Right cardiac atrium (tissue), 5 donors: Measurements from ENCODE around the gene DNAAF2. TPM values are rescaled to one million over a fixed set of nuclear protein-coding genes. Genes with fewer than 3 reads are reported as not detected.

ENCODE experiments used
- ATAC-seq, 2 donors: fragments of 200-7000 bp; cut with Tn5 transposase; one replicate each; pipeline versions ENCODE4 v1.8.0 to v1.9.1; 2020; ENCODE audit warnings: moderate library complexity in 2 of 2, mild to moderate bottlenecking in 1 of 2
- DNase-seq, 3 donors: peaks; one replicate each; pipeline ENCODE4 v3.0.0-alpha.2; 2020
- H3K27ac ChIP-seq: one replicate; pipeline ENCODE4 v1.5.1; 2013; ENCODE audit warnings: mild to moderate bottlenecking, low read length, control low read depth, moderate library complexity
- H3K27me3 ChIP-seq: one replicate; pipeline ENCODE4 v1.6.1; 2013; ENCODE audit not compliant: control insufficient read depth, insufficient read depth
- H3K4me1 ChIP-seq: one replicate; pipeline ENCODE4 v1.6.1; 2013; ENCODE audit warnings: low read length; ENCODE audit not compliant: control insufficient read depth, insufficient read depth
- H3K4me3 ChIP-seq: one replicate; pipeline ENCODE4 v1.5.1; 2013; ENCODE audit warnings: low read length, control low read depth
- H3K9me3 ChIP-seq: one replicate; pipeline ENCODE4 v1.6.1; 2013; ENCODE audit warnings: low read length; ENCODE audit not compliant: control insufficient read depth
- WGBS: extraction: QIAGEN DNeasy Blood & Tissue Kit; methylation state at CpG from one replicate; pipeline ENCODE4 v1.1.7; 2013; 5-methylcytosine and 5-hydroxymethylcytosine counted together
- intact Hi-C, 4 donors: fragments of 100-400 bp; cut with DNase I; formaldehyde crosslinking; loops; one replicate each; pipeline versions ENCODE4 v1.11.0 to v1.14.0; 2022 to 2023
- polyA plus RNA-seq: library from polyadenylated mRNA; stranded (reverse); fragments of 200-250 nt; gene quantifications from one replicate; pipeline ENCODE4 v1.2.3, GENCODE V29; 2013
- total RNA-seq, 4 donors: library from RNA; stranded (reverse); fragmentation: NEBNext Ultra II Directional; extraction: Animal tissue kit (Norgen Biotek cat#: 25700); gene quantifications; one replicate each; pipeline ENCODE4 v1.2.1, GENCODE V29; 2021
- donor health status: healthy with polysubstance abuse.
- donor health status: DM: no; HTN: yes; CAD: no.
- donor health status: DM: no; HTN: no; CAD: no.
- donor health status: DM: no; HTN: yes; CAD: no; lungs with severe emphysema.
- donor health status: DM: yes; HTN: yes; CAD: no.

DNAAF2 gene
- total and polyA plus RNA-seq, 5 donors: 5.3 to 7.1 (median 6.0) TPM

DNA sequence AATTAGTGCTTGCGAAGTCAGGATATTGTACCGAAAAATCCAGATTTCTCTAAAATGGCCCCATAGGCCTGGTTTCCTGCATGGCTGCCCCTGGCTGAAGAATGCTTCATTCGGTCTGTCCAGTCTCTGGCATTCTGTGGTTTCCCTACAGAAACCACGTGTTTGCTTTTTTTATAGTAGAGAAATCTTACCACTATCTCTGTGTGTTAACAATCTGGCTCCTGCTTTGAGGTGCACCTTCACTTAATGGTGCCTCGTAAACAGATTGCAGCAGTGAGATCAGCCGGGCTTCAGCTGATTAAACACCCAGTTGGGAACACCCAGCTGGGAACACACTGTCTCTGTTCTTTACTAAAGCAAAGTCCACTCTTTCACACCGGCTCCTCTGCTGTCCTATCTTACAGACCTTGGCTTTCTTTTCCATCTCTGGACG lies 6.7 kb upstream of the DNAAF2 start:
- H3K4me3 ChIP-seq: no peak overlapping the region
- ATAC-seq (peak; percentile 61 to 86), DNase-seq (no peak)
- intact Hi-C loops: no loop called here
- H3K27ac ChIP-seq: peak overlapping the region; percentile 46
- peaks cover 5% of the 10 kb centered on the region for H3K4me1 ChIP-seq
- no peaks in the 10 kb centered on the region for H3K9me3 ChIP-seq
- no peaks in the 10 kb centered on the region for H3K27me3 ChIP-seq
- 57% methylated on average over 8 of the region's 8 CpGs for WGBS

DNA sequence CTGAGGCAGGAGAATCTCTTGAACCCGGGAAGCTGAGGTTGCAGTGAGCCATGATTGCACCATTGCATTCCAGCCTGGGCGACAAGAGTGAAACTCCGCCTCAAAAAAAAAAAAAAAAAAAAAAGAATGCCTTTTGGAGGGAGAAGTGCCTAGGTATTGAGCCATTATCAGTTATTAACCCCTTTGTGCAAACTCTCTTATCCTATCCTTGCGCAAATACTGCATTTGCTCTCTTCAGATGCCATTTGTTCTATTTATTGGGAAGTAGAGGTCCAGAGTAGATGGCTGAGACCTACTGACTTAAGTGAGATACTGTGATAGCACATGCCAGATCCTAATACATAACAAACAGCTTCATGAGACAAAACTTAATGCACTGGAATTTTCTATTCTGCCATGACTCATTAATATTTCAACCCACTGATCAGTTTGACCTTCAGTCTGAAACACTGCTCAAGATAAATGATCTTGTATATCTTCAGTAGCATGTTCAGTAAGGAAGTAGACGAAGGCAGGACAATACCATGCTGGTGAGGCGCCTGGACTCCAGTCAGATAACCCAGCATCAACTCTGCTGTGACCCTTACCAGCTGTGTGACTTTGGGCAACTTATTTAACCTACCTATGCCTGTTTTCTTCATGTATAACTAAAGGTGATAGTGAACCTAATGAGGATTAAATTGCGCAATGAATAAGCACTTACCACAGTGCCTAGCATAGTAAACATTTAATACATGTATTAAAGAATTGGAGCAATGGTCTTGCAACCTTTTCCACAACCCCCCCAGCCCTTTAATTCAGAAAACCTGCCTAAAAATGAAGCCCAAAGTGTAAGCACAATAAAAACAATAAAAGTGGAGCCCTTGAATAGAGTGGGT lies 5.7 kb upstream of the DNAAF2 start:
- intact Hi-C loops: no loop called here
- no peaks in the 10 kb centered on the region for H3K27me3 ChIP-seq
- H3K27ac ChIP-seq: no peak overlapping the region
- H3K4me3 ChIP-seq: no peak overlapping the region
- WGBS: 95% methylated on average over 7 of the region's 7 CpGs
- ATAC-seq: no peak
- H3K4me1 ChIP-seq: peaks cover 5% of the 10 kb centered on the region
- no peak for DNase-seq
- no peaks in the 10 kb centered on the region for H3K9me3 ChIP-seq

DNA sequence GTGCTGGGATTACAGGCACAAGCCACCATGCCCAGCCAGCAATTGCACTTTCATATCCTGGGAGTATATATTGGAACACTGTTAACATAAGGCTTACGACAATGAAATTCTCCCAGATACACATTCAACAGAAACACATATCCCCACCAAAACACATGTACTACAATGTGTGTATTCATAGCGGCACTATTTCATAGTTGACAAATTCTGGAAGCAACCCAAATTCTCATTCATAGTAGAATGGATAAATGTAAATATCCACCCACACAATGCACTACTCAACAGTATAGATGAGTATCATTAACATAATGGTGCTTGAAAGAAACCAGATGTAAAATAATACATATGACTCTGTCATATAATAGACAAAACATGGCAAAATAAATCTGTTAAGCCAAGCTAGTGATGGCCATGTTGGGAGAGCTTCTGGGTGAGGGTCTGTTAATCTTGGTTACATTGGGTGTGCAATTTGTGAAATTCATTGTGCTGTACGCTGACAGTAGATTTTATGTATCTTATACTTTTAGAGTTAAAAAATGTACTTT lies 2.6 kb upstream of the DNAAF2 start:
- DNase-seq: no peak
- Histone ChIP-seq H3K4me1 (peaks cover 5% of the 10 kb centered on the region), H3K9me3 (no peaks in the 10 kb centered on the region), H3K4me3 (no peak overlapping the region), H3K27ac (no peak overlapping the region), H3K27me3 (no peaks in the 10 kb centered on the region)
- 93% methylated on average over 3 of the region's 3 CpGs for WGBS
- intact Hi-C loops: loop anchor here in 2 of 4 donors (10.0 kb wide), 2 partner anchors 127 to 197 kb away; partner anchors contain the start of gene KLHDC2 (in 2 of the 2)
- no peak for ATAC-seq

- no peak overlapping the region for H3K27ac ChIP-seq
- DNase-seq: no peak
- WGBS: 80% methylated on average over 1 of the region's 1 CpG
Observed at GRCh38 chr14:49636866-49637265, 1.8 kb upstream of the DNAAF2 start.

GRCh38 chr14:49633640-49634546 lies 1.2 kb downstream of the DNAAF2 start:
- peak; percentile 95 to 96 for ATAC-seq
- peak overlapping the region; percentile 74 for H3K4me3 ChIP-seq
- peaks cover 2% of the 10 kb centered on the region for H3K4me1 ChIP-seq
- peak overlapping the region; percentile 90 for H3K27ac ChIP-seq
- under 1% methylated on average over 101 of the region's 101 CpGs for WGBS
- DNase-seq: peak; percentile 95 to 97 (median 97)
- intact Hi-C loops: loop anchor here in 2 of 4 donors (10.0 kb wide), 2 partner anchors 131 to 201 kb away; partner anchors contain the start of gene KLHDC2 (in 2 of the 2)
- no peaks in the 10 kb centered on the region for H3K9me3 ChIP-seq
- H3K27me3 ChIP-seq: no peaks in the 10 kb centered on the region

More at GRCh38 chr14:49636866-49637265, 1.8 kb upstream of the DNAAF2 start:
- intact Hi-C loops: loop anchor here in 2 of 4 donors (10.0 kb wide), 2 partner anchors 128 to 198 kb away; partner anchors contain the start of gene KLHDC2 (in 2 of the 2)
- ATAC-seq: no peak
- Histone ChIP-seq H3K9me3 (no peaks in the 10 kb centered on the region), H3K4me3 (no peak overlapping the region), H3K27me3 (no peaks in the 10 kb centered on the region), H3K4me1 (peaks cover 5% of the 10 kb centered on the region)

DNA sequence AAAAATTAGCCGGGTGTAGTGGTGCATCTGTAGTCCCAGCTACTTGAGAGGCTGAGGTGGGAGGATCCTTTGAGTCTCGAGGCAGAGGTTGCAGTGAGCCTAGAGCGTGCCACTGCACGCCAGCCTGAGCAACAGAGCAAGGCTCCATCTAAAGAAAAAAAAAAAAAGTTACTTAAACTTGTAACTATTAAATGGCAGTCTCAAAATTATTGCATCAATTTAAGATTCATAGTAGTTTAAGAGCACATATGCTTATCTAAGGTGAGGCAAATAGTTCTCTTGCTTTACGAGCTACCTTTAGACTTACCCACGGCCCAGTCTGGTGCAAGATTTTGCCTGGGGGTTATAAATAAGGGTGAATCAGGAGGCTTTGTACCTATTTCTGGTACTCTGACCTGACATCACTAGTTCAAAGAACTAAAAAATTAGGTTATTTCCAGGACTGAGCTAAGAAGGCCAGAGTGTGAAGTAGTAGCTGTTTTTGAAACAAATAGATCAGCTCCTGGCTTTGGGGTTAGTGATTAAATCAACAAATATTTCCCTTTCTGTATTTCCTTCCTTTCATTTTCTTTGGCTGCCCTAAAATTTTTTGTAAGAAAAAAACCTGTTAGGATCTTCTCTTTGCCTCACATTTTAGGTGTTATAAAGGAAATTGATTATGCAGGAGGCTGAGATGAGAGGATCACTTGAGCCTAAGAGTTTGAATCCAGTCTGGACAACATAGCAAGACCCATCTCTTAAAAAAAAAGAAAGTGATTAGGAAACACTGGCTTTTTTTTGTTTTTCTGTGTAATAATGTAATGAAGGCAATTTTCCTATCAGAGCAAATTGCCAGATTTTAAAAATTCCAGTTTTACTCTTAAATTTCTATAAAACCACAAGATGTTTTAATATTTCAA lies 10.9 kb downstream of the DNAAF2 start:
- Histone ChIP-seq H3K9me3 (no peaks in the 10 kb centered on the region), H3K4me3 (no peak overlapping the region), H3K4me1 (peaks cover 5% of the 10 kb centered on the region), H3K27me3 (no peaks in the 10 kb centered on the region), H3K27ac (no peak overlapping the region)
- intact Hi-C loops: no loop called here
- DNase-seq: no peak
- 77% methylated on average over 6 of the region's 6 CpGs for WGBS
- no peak for ATAC-seq

DNA sequence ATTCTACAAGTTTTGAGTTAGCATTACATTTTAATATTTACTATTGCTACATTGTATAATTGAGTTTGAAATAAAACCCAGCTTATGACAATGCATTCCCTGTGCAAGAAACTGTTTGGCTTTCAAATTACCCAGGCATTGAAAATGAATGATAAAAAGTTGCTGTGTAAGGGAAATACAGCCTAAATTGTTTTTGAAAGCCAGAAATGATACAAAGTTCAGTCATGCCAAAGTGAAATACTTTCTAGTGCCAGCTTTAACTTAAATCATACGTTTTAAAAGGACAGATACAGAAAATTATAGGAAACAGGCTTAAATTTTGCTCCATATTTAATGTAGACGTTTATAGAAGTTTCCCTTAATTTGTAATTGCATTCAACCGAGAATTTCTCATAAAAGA lies 11.7 kb downstream of the DNAAF2 start:
- ATAC-seq (no peak), DNase-seq (no peak)
- Histone ChIP-seq H3K4me1 (peaks cover 5% of the 10 kb centered on the region), H3K4me3 (no peak overlapping the region), H3K9me3 (no peaks in the 10 kb centered on the region), H3K27me3 (no peaks in the 10 kb centered on the region), H3K27ac (no peak overlapping the region)
- 58% methylated on average over 3 of the region's 3 CpGs for WGBS
- intact Hi-C loops: no loop called here

GRCh38 chr14:49622022-49622607 lies 12.9 kb downstream of the DNAAF2 start:
- Histone ChIP-seq H3K9me3 (no peaks in the 10 kb centered on the region), H3K4me1 (peaks cover 5% of the 10 kb centered on the region), H3K4me3 (peak overlapping the region; percentile 90), H3K27me3 (no peaks in the 10 kb centered on the region), H3K27ac (no peak overlapping the region)
- 60% methylated on average over 3 of the region's 3 CpGs for WGBS
- ATAC-seq (no peak), DNase-seq (no peak)
- intact Hi-C loops: no loop called here

- ATAC-seq (peak; percentile 74 to 81), DNase-seq (peak; percentile 84 to 91 (median 91))
- 3% methylated on average over 65 of the region's 65 CpGs for WGBS
- intact Hi-C loops: no loop called here
- H3K4me3 ChIP-seq: peak overlapping the region; percentile 90
- H3K4me1 ChIP-seq: peaks cover 5% of the 10 kb centered on the region
- H3K27ac ChIP-seq: peak overlapping the region; percentile 95
- no peaks in the 10 kb centered on the region for H3K9me3 ChIP-seq
- H3K27me3 ChIP-seq: no peaks in the 10 kb centered on the region
Observed at GRCh38 chr14:49621114-49621881, 13.7 kb downstream of the DNAAF2 start.
